Prostate gland (tissue), 2 donors: ENCODE data around the gene OTUD6A. TPM values are rescaled to one million over a fixed set of nuclear protein-coding genes. Genes with fewer than 3 reads are reported as not detected.

Experiments
- DNase-seq: peaks from one replicate; pipeline ENCODE4 v3.0.0-alpha.2; 2019; ENCODE audit warnings: low spot score
- H3K27ac ChIP-seq, 2 donors: fragments of 200-600 bp; sonication (generic); 2 replicates each; pipeline ENCODE4 v1.5.1; 2017 to 2019
- H3K27me3 ChIP-seq: fragments of 200-600 bp; sonication (generic); replicated peaks from 2 replicates; pipeline ENCODE4 v1.5.1; 2019; ENCODE audit not compliant: insufficient read depth
- H3K36me3 ChIP-seq, 2 donors: fragments of 200-600 bp; sonication (generic); 1 replicate in 1 of 2; 2 replicates in 1 of 2; pipeline versions ENCODE4 v1.5.1 to v1.8.1; 2017 to 2019
- H3K4me1 ChIP-seq: fragments of 200-600 bp; sonication (generic); replicated peaks from 2 replicates; pipeline ENCODE4 v1.5.1; 2019
- H3K4me3 ChIP-seq, 2 donors: fragments of 200-600 bp; sonication (generic); 2 replicates each; pipeline ENCODE4 v1.5.1; 2017 to 2019
- H3K9me3 ChIP-seq: fragments of 200-600 bp; sonication (generic); 2 replicates; pipeline ENCODE4 v1.5.1; 2017
- CTCF ChIP-seq, 4 experiments: fragments of 200-600 bp in 2 of 4; fragments of 450-650 bp in 2 of 4; sonication (generic) in 2 of 4; IDR thresholded peaks; 1 replicate in 3 of 4; 2 replicates in 1 of 4; pipeline ENCODE4 v1.5.1; 2016 to 2019; ENCODE audit warnings: antibody characterized with exemption in 4 of 4, mild to moderate bottlenecking in 2 of 4, moderate library complexity in 2 of 4
- POLR2A ChIP-seq: fragments of 450-650 bp; IDR thresholded peaks from one replicate; pipeline ENCODE4 v1.6.1; 2016; ENCODE audit warnings: antibody characterized with exemption, mild to moderate bottlenecking
- POLR2AphosphoS5 ChIP-seq: sonication (generic); formaldehyde crosslinking; IDR thresholded peaks from one replicate; pipeline ENCODE4 v1.6.1; 2017; ENCODE audit warnings: antibody characterized with exemption
- WGBS: methylation state at CpG from one replicate; pipeline ENCODE4 v1.1.5; 2018; 5-methylcytosine and 5-hydroxymethylcytosine counted together
- intact Hi-C: fragments of 100-400 bp; cut with DNase I; formaldehyde crosslinking; loops from one replicate; pipeline ENCODE4 v1.14.2; 2022
- total RNA-seq, 2 donors: library from RNA; depleted of rRNA; stranded (reverse); fragments of >200 nt; gene quantifications; one replicate each; pipeline ENCODE4 v1.1.0, GENCODE V29; 2016

OTUD6A gene
- 1 to 10 TPM in 1 of 2 donors, not detected in 1; 1.1 TPM for total RNA-seq

GRCh38 chrX:70062076-70062475 is at the start of gene OTUD6A:
OTUD6A (plus strand) TSS chrX:70062457; CDS start chrX:70062525, 68 bp downstream.
- Histone ChIP-seq H3K4me3 (no peak within 1 kb of the TSS), H3K9me3 (no peaks in the 10 kb centered on the region), H3K36me3 (no peaks in the 10 kb centered on the region), H3K27me3 (no peaks in the 10 kb centered on the region), H3K27ac (no peak within 1 kb of the TSS), H3K4me1 (no peaks in the 10 kb centered on the region)
- DNase-seq = no peak
- TF ChIP-seq POLR2A (no peak), CTCF (IDR thresholded peaks at IDR 0.05) (no peak), POLR2AphosphoS5 (no peak)
- WGBS = 93% methylated on average over 12 of the region's 14 CpGs
- intact Hi-C loops = no loop called here

GRCh38 chrX:70012756-70013155 is 49.5 kb upstream of the OTUD6A start:
- Histone ChIP-seq H3K4me1 (no peaks in the 10 kb centered on the region), H3K27ac (no peak overlapping the region), H3K4me3 (no peak overlapping the region), H3K36me3 (no peaks in the 10 kb centered on the region), H3K27me3 (no peaks in the 10 kb centered on the region), H3K9me3 (no peaks in the 10 kb centered on the region)
- TF ChIP-seq POLR2AphosphoS5 = no peak
- TF ChIP-seq CTCF (IDR thresholded peaks at IDR 0.05) = no peak
- no peak for TF ChIP-seq POLR2A
- intact Hi-C loops = no loop called here
- no peak for DNase-seq
- 76% methylated on average over 4 of the region's 4 CpGs for WGBS

- no peak overlapping the region for H3K27ac ChIP-seq
- no peak overlapping the region for H3K4me3 ChIP-seq
- no peaks in the 10 kb centered on the region for H3K36me3 ChIP-seq
- no peaks in the 10 kb centered on the region for H3K27me3 ChIP-seq
- intact Hi-C loops = no loop called here
- TF ChIP-seq CTCF (IDR thresholded peaks at IDR 0.05) (no peak), POLR2AphosphoS5 (no peak)
- DNase-seq = no peak
- 35% methylated on average over 5 of the region's 5 CpGs for WGBS
- no peaks in the 10 kb centered on the region for H3K9me3 ChIP-seq
- no peaks in the 10 kb centered on the region for H3K4me1 ChIP-seq
Measured at GRCh38 chrX:70013466-70014381, 48.5 kb upstream of the OTUD6A start.

GRCh38 chrX:70016513-70016912 is 45.7 kb upstream of the OTUD6A start:
- Histone ChIP-seq H3K4me1 (no peaks in the 10 kb centered on the region), H3K27ac (no peak overlapping the region), H3K4me3 (no peak overlapping the region), H3K27me3 (no peaks in the 10 kb centered on the region), H3K9me3 (no peaks in the 10 kb centered on the region), H3K36me3 (no peaks in the 10 kb centered on the region)
- TF ChIP-seq POLR2AphosphoS5 (no peak), POLR2A (no peak), CTCF (IDR thresholded peaks at IDR 0.05) (no peak)
- intact Hi-C loops = no loop called here
- no peak for DNase-seq
- WGBS = 91% methylated on average over 2 of the region's 2 CpGs

GRCh38 chrX:70022616-70023015 is 39.6 kb upstream of the OTUD6A start:
- H3K27me3 ChIP-seq = no peaks in the 10 kb centered on the region
- H3K36me3 ChIP-seq = no peaks in the 10 kb centered on the region
- no peak overlapping the region for H3K27ac ChIP-seq
- intact Hi-C loops = no loop called here
- no peak overlapping the region for H3K4me3 ChIP-seq
- WGBS = 74% methylated on average over 4 of the region's 4 CpGs
- no peaks in the 10 kb centered on the region for H3K4me1 ChIP-seq
- DNase-seq = no peak
- TF ChIP-seq CTCF (IDR thresholded peaks at IDR 0.05) (no peak), POLR2A (no peak), POLR2AphosphoS5 (no peak)
- H3K9me3 ChIP-seq = no peaks in the 10 kb centered on the region
